ENCODE measurements around the gene MLC1. TPM values are rescaled to one million over a fixed set of nuclear protein-coding genes. Genes with fewer than 3 reads are reported as not detected.

The MLC1 gene
- total RNA-seq, 1 donor: under 0.01 TPM

DNA sequence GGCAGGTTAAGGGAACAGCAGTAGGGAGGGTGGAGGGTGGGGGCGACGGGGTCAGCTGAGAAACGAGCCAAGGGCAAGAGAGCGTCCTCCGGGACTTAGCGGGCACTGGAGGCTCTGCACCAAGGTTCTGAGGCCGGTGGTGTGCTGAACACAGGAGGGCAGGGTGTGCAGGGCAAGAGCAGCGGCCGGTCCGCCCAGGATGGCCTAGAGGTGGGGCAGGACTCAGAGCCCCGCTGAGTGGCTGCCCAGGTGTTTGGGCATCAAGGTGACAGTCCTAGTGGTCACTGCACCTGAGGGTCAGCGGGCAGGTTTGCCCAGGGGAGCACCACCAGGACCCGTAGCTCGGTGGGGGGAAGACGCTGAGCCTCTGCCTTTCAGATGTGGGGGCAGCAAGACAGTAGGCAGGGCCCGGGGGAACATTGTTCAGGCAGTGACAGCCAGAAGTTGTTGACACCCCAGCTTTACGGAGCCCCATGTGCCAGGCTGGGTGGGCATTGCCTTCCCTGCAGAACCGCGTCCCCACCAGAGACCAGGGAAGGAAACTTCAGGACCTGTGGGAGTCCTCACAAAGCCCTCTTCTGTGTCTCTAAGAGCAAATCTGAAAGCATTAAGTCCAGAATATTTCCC is 22.6 kb downstream of the MLC1 start:
- Histone ChIP-seq H3K4me3 (ENCODE audit: insufficient read depth, low read length) (no peak overlapping the region), H3K79me2 (ENCODE audit: insufficient read depth, low read length) (no peaks in the 10 kb centered on the region), H3K4me1 (ENCODE audit: insufficient read depth, low read length) (no peaks in the 10 kb centered on the region), H2AFZ (ENCODE audit: low read length) (no peak overlapping the region), H3K36me3 (ENCODE audit: insufficient read depth, low read length) (no peaks in the 10 kb centered on the region), H3K27me3 (ENCODE audit: insufficient read depth, low read length) (peaks cover 17% of the 10 kb centered on the region), H3K4me2 (ENCODE audit: insufficient read depth, low read length) (no peak overlapping the region), H3K9me3 (ENCODE audit: low read depth, low read length) (no peaks in the 10 kb centered on the region), H3K27ac (ENCODE audit: low read depth, low read length) (no peak overlapping the region), H4K20me1 (ENCODE audit: insufficient read depth, low read length) (no peaks in the 10 kb centered on the region)
- TF ChIP-seq, protein P1, sequence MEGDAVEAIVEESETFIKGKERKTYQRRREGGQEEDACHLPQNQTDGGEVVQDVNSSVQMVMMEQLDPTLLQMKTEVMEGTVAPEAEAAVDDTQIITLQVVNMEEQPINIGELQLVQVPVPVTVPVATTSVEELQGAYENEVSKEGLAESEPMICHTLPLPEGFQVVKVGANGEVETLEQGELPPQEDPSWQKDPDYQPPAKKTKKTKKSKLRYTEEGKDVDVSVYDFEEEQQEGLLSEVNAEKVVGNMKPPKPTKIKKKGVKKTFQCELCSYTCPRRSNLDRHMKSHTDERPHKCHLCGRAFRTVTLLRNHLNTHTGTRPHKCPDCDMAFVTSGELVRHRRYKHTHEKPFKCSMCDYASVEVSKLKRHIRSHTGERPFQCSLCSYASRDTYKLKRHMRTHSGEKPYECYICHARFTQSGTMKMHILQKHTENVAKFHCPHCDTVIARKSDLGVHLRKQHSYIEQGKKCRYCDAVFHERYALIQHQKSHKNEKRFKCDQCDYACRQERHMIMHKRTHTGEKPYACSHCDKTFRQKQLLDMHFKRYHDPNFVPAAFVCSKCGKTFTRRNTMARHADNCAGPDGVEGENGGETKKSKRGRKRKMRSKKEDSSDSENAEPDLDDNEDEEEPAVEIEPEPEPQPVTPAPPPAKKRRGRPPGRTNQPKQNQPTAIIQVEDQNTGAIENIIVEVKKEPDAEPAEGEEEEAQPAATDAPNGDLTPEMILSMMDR (IDR thresholded peaks at IDR 0.05; ENCODE audit: extremely low read depth, low read depth, low read length): no peak
- no peak for DNase-seq (ENCODE audit: insufficient read length, low spot score, missing footprints)

DNA sequence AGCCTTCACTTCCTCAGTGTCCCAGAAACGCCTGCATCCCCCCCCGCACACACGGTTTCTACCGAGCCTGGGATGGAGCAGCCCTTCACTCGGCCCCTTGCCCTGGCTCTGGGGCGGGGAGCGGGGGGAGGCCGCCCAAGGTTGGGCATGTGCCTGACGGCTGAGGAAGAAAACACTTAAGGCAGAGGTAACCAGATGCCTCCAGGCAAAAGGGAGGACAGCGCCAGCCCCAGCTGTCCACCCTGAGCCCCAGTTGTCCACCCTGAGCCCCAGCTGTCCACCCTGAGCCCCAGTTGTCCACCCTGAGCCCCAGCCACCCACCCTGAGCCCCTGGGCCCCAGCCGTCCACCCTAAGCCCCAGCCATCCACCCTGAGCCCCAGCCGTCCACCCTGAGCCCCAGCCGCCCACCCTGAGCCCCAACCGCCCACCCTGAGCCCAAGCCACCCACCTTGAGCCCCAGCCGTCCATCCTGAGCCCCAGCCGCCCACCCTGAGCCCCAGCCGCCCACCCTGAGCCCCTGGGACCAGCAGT is 23.3 kb downstream of the MLC1 start:
- no peak overlapping the region for H3K27ac ChIP-seq (ENCODE audit: low read depth, low read length)
- TF ChIP-seq, protein P1 (IDR thresholded peaks at IDR 0.05; ENCODE audit: extremely low read depth, low read depth, low read length): no peak
- DNase-seq (ENCODE audit: insufficient read length, low spot score, missing footprints): no peak
- no peaks in the 10 kb centered on the region for H3K9me3 ChIP-seq (ENCODE audit: low read depth, low read length)
- no peaks in the 10 kb centered on the region for H4K20me1 ChIP-seq (ENCODE audit: insufficient read depth, low read length)
- no peak overlapping the region for H3K4me2 ChIP-seq (ENCODE audit: insufficient read depth, low read length)
- no peaks in the 10 kb centered on the region for H3K79me2 ChIP-seq (ENCODE audit: insufficient read depth, low read length)
- H3K36me3 ChIP-seq (ENCODE audit: insufficient read depth, low read length): no peaks in the 10 kb centered on the region
- peaks cover 17% of the 10 kb centered on the region for H3K27me3 ChIP-seq (ENCODE audit: insufficient read depth, low read length)
- no peaks in the 10 kb centered on the region for H3K4me1 ChIP-seq (ENCODE audit: insufficient read depth, low read length)
- H2AFZ ChIP-seq (ENCODE audit: low read length): no peak overlapping the region
- no peak overlapping the region for H3K4me3 ChIP-seq (ENCODE audit: insufficient read depth, low read length)

DNA sequence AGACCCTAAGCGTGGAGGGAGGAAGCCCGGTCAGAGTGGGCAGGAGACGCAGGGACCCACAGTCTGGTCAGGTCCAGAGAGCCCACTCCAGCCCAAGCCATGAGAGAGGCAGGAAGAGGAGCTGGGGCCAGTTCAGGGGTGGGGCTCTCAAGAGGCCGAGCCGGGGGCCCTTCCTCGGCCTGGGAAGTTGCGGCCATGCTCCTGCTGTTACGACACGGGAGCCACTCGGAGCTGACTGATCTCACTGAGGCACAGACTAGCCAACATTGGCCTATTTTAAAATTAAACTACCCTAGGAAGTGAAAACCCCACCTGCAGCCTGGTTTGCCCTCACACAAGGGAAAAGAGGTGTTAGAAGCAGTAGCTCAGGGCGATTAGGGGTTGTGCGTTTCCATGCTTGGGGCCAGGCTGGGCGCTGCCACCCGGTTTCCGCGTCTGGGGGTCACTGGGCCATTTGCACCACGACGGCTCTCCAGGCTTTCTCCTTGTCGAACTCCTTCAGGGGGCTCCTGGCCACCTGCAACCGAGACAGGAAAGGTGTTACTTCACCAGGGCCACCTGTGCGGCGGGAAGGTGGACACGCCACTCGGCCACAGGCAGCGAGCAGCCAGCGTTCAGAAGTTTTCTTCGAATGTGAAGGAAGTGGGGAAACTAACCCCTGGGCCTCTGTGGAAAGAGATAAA is 23.9 kb downstream of the MLC1 start:
- H3K4me1 ChIP-seq (ENCODE audit: insufficient read depth, low read length): no peaks in the 10 kb centered on the region
- H4K20me1 ChIP-seq (ENCODE audit: insufficient read depth, low read length): no peaks in the 10 kb centered on the region
- peaks cover 17% of the 10 kb centered on the region for H3K27me3 ChIP-seq (ENCODE audit: insufficient read depth, low read length)
- H2AFZ ChIP-seq (ENCODE audit: low read length): no peak overlapping the region
- no peak overlapping the region for H3K27ac ChIP-seq (ENCODE audit: low read depth, low read length)
- TF ChIP-seq, protein P1 (IDR thresholded peaks at IDR 0.05; ENCODE audit: extremely low read depth, low read depth, low read length): no peak
- no peak overlapping the region for H3K4me2 ChIP-seq (ENCODE audit: insufficient read depth, low read length)
- H3K79me2 ChIP-seq (ENCODE audit: insufficient read depth, low read length): no peaks in the 10 kb centered on the region
- no peaks in the 10 kb centered on the region for H3K36me3 ChIP-seq (ENCODE audit: insufficient read depth, low read length)
- no peak for DNase-seq (ENCODE audit: insufficient read length, low spot score, missing footprints)
- H3K4me3 ChIP-seq (ENCODE audit: insufficient read depth, low read length): no peak overlapping the region
- H3K9me3 ChIP-seq (ENCODE audit: low read depth, low read length): no peaks in the 10 kb centered on the region

DNA sequence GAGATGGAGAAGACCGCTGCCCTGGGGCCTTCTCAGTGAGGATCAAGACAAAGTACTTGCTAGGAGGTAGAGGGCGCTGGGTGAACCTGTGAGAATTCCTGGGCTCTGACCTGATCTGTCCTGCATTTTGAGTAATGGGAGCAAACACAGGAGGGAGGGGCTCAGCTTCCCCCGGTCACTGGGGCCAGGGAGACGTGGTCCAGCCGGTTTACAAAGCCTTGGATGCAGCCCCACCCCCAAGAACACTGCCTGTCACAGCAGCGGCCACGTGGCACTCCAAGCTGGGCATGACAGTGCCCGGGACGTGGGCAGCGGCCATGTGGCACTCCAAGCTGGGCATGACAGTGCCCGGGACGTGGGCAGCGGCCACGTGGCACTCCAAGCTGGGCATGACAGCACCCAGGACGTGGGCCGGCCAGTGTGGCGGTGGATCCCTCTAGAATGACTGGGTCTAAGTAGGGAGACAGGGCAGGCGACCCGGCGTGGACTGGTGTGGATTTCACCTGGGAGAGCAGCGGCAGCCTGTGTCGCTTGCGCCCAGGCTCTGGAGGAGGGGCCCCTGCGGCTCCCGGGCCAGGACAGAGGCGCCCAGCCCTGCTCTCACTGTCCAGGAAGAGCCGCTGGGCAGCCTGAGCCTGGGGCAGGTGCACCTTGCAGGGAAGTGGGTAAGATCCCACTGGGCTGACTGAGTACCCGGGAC is 24.6 kb downstream of the MLC1 start:
- Histone ChIP-seq H3K27ac (ENCODE audit: low read depth, low read length) (no peak overlapping the region), H3K4me1 (ENCODE audit: insufficient read depth, low read length) (no peaks in the 10 kb centered on the region), H3K79me2 (ENCODE audit: insufficient read depth, low read length) (no peaks in the 10 kb centered on the region), H2AFZ (ENCODE audit: low read length) (no peak overlapping the region), H3K4me3 (ENCODE audit: insufficient read depth, low read length) (no peak overlapping the region), H3K36me3 (ENCODE audit: insufficient read depth, low read length) (no peaks in the 10 kb centered on the region), H4K20me1 (ENCODE audit: insufficient read depth, low read length) (no peaks in the 10 kb centered on the region), H3K4me2 (ENCODE audit: insufficient read depth, low read length) (no peak overlapping the region), H3K9me3 (ENCODE audit: low read depth, low read length) (no peaks in the 10 kb centered on the region), H3K27me3 (ENCODE audit: insufficient read depth, low read length) (peaks cover 17% of the 10 kb centered on the region)
- TF ChIP-seq, protein P1 (IDR thresholded peaks at IDR 0.05; ENCODE audit: extremely low read depth, low read depth, low read length): no peak
- DNase-seq (ENCODE audit: insufficient read length, low spot score, missing footprints): no peak

Data from osteoblast (primary cell).